Measurements from ENCODE around the gene PRR15.

DNA sequence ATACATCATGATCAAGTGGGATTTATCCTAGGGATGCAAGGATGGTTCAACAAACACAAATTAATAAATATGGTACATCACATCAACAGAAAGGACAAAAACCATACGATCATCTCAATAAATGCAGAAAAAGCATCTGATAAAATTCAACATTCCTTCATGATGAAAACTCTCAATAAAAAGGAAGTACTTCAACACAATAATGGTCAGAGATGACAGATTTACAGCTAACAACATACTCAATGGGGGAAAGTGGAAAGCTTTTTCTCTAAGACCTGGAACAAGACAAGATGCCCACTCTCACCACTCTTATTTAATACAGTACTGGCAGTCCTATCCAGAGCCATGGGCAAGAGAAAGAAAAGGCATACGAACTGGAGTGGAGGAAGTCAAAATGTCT is 39.9 kb upstream of the PRR15 start:
- TF ChIP-seq, protein P1, sequence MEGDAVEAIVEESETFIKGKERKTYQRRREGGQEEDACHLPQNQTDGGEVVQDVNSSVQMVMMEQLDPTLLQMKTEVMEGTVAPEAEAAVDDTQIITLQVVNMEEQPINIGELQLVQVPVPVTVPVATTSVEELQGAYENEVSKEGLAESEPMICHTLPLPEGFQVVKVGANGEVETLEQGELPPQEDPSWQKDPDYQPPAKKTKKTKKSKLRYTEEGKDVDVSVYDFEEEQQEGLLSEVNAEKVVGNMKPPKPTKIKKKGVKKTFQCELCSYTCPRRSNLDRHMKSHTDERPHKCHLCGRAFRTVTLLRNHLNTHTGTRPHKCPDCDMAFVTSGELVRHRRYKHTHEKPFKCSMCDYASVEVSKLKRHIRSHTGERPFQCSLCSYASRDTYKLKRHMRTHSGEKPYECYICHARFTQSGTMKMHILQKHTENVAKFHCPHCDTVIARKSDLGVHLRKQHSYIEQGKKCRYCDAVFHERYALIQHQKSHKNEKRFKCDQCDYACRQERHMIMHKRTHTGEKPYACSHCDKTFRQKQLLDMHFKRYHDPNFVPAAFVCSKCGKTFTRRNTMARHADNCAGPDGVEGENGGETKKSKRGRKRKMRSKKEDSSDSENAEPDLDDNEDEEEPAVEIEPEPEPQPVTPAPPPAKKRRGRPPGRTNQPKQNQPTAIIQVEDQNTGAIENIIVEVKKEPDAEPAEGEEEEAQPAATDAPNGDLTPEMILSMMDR (IDR thresholded peaks at IDR 0.05; ENCODE audit: insufficient read depth, low read length) = no peak
- TF ChIP-seq POLR2AphosphoS5 (IDR thresholded peaks at IDR 0.05; ENCODE audit: low read depth) (no peak), GABPA (IDR thresholded peaks at IDR 0.05; ENCODE audit: low read depth) (no peak), SPI1 (IDR thresholded peaks at IDR 0.05; ENCODE audit: borderline replicate concordance, low read depth) (no peak)
- TF ChIP-seq, protein P2, sequence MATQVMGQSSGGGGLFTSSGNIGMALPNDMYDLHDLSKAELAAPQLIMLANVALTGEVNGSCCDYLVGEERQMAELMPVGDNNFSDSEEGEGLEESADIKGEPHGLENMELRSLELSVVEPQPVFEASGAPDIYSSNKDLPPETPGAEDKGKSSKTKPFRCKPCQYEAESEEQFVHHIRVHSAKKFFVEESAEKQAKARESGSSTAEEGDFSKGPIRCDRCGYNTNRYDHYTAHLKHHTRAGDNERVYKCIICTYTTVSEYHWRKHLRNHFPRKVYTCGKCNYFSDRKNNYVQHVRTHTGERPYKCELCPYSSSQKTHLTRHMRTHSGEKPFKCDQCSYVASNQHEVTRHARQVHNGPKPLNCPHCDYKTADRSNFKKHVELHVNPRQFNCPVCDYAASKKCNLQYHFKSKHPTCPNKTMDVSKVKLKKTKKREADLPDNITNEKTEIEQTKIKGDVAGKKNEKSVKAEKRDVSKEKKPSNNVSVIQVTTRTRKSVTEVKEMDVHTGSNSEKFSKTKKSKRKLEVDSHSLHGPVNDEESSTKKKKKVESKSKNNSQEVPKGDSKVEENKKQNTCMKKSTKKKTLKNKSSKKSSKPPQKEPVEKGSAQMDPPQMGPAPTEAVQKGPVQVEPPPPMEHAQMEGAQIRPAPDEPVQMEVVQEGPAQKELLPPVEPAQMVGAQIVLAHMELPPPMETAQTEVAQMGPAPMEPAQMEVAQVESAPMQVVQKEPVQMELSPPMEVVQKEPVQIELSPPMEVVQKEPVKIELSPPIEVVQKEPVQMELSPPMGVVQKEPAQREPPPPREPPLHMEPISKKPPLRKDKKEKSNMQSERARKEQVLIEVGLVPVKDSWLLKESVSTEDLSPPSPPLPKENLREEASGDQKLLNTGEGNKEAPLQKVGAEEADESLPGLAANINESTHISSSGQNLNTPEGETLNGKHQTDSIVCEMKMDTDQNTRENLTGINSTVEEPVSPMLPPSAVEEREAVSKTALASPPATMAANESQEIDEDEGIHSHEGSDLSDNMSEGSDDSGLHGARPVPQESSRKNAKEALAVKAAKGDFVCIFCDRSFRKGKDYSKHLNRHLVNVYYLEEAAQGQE (IDR thresholded peaks at IDR 0.05; ENCODE audit: insufficient replicate concordance, low read depth) = no peak
